Ramos (cell line): ENCODE data around the gene STX1A.
"Not testable (repeated sequence)": the region's sequence is repeated elsewhere in the genome, so short reads cannot be mapped to it uniquely, and the experiment has no call there.

Experiments
- in situ Hi-C: fragments of 300-500 bp; cut with MboI; formaldehyde crosslinking; loops from one replicate; pipeline ENCODE4 v1.14.3; 2022; ENCODE audit warnings: low sequenced_read_pairs; ENCODE audit not compliant: unreplicated experiment

STX1A gene

GRCh38 chr7:73715648-73716317 lies 3.7 kb downstream of the STX1A start:
- in situ Hi-C loops: no loop called here

- in situ Hi-C loops: not testable (repeated sequence)
Observed at GRCh38 chr7:73713319-73713718, 6.2 kb downstream of the STX1A start.

GRCh38 chr7:73712773-73713172 lies 6.7 kb downstream of the STX1A start:
- in situ Hi-C loops: no loop called here

- in situ Hi-C loops: no loop called here
Observed at GRCh38 chr7:73708961-73709549, 10.4 kb downstream of the STX1A start.

GRCh38 chr7:73707045-73707631 lies 12.3 kb downstream of the STX1A start:
- in situ Hi-C loops: no loop called here

- in situ Hi-C loops: no loop called here
Observed at GRCh38 chr7:73706126-73707044, 13.1 kb downstream of the STX1A start.

- in situ Hi-C loops: no loop called here
Observed at GRCh38 chr7:73705551-73705920, 13.9 kb downstream of the STX1A start.

GRCh38 chr7:73704640-73705550 lies 14.6 kb downstream of the STX1A start:
- in situ Hi-C loops: no loop called here

GRCh38 chr7:73703757-73704639 lies 15.5 kb downstream of the STX1A start:
- in situ Hi-C loops: no loop called here

GRCh38 chr7:73703225-73703624 lies 16.2 kb downstream of the STX1A start:
- in situ Hi-C loops: no loop called here

- in situ Hi-C loops: no loop called here
Observed at GRCh38 chr7:73702665-73703064, 16.8 kb downstream of the STX1A start.

- in situ Hi-C loops: no loop called here
Observed at GRCh38 chr7:73702226-73702625, 17.2 kb downstream of the STX1A start.

GRCh38 chr7:73701357-73701995 lies 18.0 kb downstream of the STX1A start:
- in situ Hi-C loops: no loop called here

GRCh38 chr7:73700581-73701134 lies 18.8 kb downstream of the STX1A start:
- in situ Hi-C loops: no loop called here

GRCh38 chr7:73700069-73700423 lies 19.4 kb downstream of the STX1A start:
- in situ Hi-C loops: no loop called here

GRCh38 chr7:73699370-73700068 lies 19.9 kb downstream of the STX1A start:
- in situ Hi-C loops: no loop called here

- in situ Hi-C loops: no loop called here
Observed at GRCh38 chr7:73698410-73698809, 21.1 kb downstream of the STX1A start.

GRCh38 chr7:73696372-73696771 lies 23.1 kb downstream of the STX1A start:
- in situ Hi-C loops: no loop called here
